Transverse colon (tissue), 4 donors: ENCODE data around the gene CD8A.

Experiments
- CTCF ChIP-seq, 5 experiments: fragments of 200-600 bp in 3 of 5; fragments of 450-650 bp in 2 of 5; sonication (generic) in 3 of 5; IDR thresholded peaks; 1 replicate in 2 of 5; 2 replicates in 3 of 5; pipeline ENCODE4 v1.5.1; 2016 to 2017; ENCODE audit warnings: antibody characterized with exemption in 5 of 5, inconsistent platforms in 3 of 5, mild to moderate bottlenecking in 2 of 5, moderate library complexity in 1 of 5
- EP300 ChIP-seq: sonication (generic); formaldehyde crosslinking; IDR thresholded peaks from one replicate; pipeline ENCODE4 v1.6.1; 2017; ENCODE audit warnings: antibody characterized with exemption, low read depth
- POLR2A ChIP-seq: fragments of 450-650 bp; IDR thresholded peaks from one replicate; pipeline ENCODE4 v1.6.1; 2016; ENCODE audit warnings: antibody characterized with exemption, mild to moderate bottlenecking, moderate library complexity
- POLR2AphosphoS5 ChIP-seq, 3 donors: sonication (generic); formaldehyde crosslinking; IDR thresholded peaks; one replicate each; pipeline ENCODE4 v1.6.1; 2016; ENCODE audit warnings: antibody characterized with exemption in 3 of 3

GRCh38 chr2:86774862-86775261, 15.9 kb downstream of the CD8A start:
- TF ChIP-seq POLR2A (no peak), CTCF (IDR thresholded peaks at IDR 0.05) (no peak), POLR2AphosphoS5 (IDR thresholded peaks at IDR 0.05) (no peak), EP300 (no peak)
